Measurements from ENCODE around the gene ASIC1.
A peak's percentile ranks its signal among the peaks of the same experiment; 100 is the strongest.
"Not testable (repeated sequence)": the region's sequence is repeated elsewhere in the genome, so short reads cannot be mapped to it uniquely, and the experiment has no call there.

Gene ASIC1

GRCh38 chr12:50057000-50057841, at the start of gene ASIC1:
Gene ASIC1, plus strand, starts transcription at chr12:50057596. Its CDS starts 1,171 bp downstream, at chr12:50058767.
- no peak for DNase-seq (ENCODE audit: low read depth)

DNA sequence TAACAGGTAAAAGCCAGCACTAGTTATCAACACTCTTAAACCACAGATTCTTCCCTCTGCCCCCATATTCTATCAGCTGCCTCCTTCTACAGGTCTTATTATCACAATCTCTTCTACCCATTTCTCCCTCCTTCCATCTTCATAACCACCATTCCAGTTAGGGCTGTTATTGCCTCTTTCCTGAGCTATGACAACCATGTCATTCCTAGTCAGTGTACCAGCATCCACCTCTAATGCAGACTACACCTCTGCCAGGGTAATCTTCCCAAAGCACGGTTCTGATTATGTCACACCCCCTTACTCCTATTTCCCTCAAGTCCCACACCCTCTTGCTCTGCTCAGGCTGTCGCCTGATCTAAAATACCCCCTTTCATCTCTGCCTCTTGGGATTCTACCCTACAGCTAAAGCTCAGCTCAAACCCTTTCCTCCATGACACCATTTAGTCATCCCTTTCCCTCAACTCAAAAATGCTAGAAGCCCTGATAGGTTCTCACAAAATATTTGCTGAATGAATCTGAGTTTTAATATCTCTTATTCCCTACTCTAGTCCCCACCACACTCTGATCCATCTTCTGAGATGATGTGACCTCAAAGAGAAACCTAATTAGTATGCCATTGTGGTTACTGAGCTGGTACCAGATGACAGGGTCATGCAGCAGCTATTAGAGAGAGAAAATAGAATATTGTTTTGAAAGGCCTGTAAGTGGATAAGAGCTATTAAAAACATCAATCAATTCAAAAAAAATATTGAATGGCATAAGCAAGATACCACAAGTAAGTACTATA, 43.8 kb upstream of the ASIC1 start:
- DNase-seq (ENCODE audit: low read depth) = no peak

DNA sequence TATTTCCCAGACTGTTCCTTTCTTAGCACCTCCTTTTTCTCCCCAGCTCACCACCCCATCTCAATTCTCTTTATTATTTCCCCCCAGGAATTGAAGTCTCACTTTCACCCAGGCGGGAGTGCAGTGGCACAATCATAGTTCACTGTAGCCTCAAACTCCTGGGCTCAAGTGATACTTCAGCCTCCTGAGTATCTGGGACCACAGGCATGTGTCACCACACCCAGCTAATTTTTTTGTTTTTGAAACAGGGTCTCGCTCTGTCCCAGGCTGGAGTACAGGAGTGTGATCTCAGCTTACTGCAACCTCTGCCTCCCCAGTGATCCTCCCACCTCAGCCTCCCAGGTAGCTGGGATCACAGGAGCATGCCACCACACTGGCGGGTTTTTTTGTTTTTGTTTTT, 43.1 kb upstream of the ASIC1 start:
- DNase-seq (ENCODE audit: low read depth) = no peak

- peak; percentile 40 for DNase-seq (ENCODE audit: low read depth)
These were observed 40.6 kb upstream of the ASIC1 start for GRCh38 chr12:50016501-50017475.

DNA sequence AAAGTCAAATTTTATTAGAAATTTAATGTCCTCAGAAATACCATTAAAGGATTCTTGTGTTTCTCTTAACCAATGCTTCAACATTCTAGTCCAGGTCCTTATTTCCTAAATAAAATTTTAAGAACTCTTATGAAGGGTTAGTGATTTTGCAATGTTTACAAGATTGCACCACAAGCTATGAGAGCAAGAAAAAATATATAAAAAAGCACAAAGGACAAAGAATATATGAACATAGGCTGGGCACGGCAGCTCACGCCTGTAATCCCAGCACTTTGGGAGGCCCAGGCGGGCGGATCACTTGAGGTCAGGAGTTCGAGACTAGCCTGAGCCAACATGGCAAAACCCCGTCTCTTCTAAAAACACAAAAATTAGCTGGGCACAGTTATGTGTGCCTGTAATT, 39.8 kb upstream of the ASIC1 start:
- no peak for DNase-seq (ENCODE audit: low read depth)

DNA sequence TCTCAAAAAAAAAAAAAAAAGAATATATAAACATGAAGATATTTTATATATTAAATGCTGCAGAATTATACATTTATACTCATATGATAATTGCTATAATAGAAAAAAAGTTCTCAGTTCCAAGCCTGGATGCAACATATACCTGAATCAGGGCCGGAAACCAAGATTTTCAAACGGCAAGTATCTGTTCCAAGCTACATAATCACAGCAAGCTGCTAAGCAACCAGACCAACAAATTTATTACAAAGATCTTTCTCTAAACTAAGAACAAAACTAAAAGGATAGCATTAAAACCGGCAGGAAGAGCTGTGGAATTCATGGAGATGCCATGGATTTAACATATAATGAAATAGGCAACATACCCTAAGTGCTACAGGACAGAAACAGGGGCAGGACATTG, 39.2 kb upstream of the ASIC1 start:
- DNase-seq (ENCODE audit: low read depth) = no peak

DNA sequence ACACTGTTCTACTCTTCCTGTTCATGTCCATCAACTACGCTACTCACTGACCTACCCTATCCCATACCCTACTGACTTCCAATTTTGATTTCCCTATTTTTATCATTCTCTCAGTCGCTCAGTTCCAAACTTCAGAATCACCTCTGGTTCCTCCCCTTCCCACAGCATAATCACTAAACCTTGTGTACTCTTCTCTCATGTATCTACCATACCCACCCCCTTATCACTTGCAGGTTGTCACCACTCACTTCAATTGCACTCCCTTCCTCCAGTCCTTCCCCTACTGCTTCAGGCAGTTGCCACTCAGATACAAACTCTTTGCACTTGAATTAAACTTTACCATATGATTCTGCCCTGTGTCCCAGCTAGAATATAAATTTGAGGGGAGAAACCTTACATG, 38.4 kb upstream of the ASIC1 start:
- DNase-seq (ENCODE audit: low read depth) = no peak

GRCh38 chr12:50019524-50019923, 37.9 kb upstream of the ASIC1 start:
- no peak for DNase-seq (ENCODE audit: low read depth)

- no peak for DNase-seq (ENCODE audit: low read depth)
These were observed 36.4 kb upstream of the ASIC1 start for GRCh38 chr12:50021031-50021430.

DNA sequence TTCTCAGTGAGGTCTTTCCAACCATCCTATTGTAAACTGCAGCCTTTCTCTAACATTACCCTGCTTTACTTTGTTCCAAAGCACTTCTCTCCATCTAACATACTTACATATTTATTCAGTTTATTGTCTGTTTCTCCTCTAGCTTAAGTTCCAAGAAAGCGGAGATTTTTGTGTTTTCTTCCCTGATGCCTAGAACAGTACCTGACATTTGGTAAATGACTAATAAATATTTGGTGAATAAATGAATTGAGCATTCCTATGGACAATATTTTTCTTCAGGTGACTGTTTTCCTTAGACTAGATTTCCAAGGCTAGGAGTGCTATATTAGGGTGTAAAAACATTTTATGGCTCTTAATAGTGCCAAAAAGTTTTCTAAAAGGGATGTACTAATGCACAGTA, 34.5 kb upstream of the ASIC1 start:
- DNase-seq (ENCODE audit: low read depth) = no peak

- DNase-seq (ENCODE audit: low read depth) = no peak
These were observed 33.2 kb upstream of the ASIC1 start for GRCh38 chr12:50024227-50024626.

- no peak for DNase-seq (ENCODE audit: low read depth)
These were observed 32.6 kb upstream of the ASIC1 start for GRCh38 chr12:50024805-50025186.

GRCh38 chr12:50025187-50026059, 32.0 kb upstream of the ASIC1 start, which contains the start of gene RACGAP1:
Gene RACGAP1, minus strand, starts transcription at chr12:50025494. Its CDS starts 8,779 bp downstream, at chr12:50016715.
- DNase-seq (ENCODE audit: low read depth) = peak; percentile 97

GRCh38 chr12:50026691-50027090, 30.7 kb upstream of the ASIC1 start:
- no peak for DNase-seq (ENCODE audit: low read depth)

GRCh38 chr12:50030449-50030848, 26.9 kb upstream of the ASIC1 start:
- not testable (repeated sequence) for DNase-seq (ENCODE audit: low read depth)

- no peak for DNase-seq (ENCODE audit: low read depth)
These were observed 24.9 kb upstream of the ASIC1 start for GRCh38 chr12:50032515-50032853.

DNA sequence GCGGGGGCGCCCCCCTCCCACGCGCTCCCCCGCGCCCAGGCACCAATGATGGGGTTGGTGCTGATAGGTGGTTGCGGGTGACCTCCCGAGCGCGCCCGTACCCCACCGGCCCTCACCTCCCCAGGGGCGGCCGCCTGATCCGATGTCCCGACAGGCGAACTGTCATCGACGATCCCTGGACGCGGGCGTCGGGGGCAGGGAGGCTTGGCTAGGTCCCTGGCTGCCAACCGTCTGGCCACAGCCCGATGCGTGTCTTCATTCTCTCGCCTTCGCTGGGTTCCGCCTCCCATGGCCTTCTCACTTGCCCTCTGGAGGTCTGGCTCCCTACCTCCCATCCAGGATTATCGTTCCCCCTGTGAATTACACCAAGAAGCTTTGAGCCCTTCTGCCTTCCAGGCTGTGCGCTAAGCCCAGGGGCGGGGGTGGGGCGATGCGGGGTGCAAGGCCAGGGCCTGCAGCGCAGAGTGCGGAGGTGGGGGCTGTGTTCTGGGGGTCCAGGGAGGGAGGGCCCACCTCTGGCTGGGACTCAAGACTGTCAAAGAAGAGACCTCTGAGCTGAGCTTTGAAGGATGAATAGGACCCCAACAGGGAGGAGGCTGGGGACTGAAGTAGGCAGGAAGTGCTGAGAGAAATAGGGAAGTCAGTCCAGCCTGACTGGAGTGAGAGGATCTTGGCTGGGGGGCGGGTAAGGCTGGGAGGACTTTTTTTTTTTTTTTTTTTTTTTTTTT, 24.4 kb upstream of the ASIC1 start:
- no peak for DNase-seq (ENCODE audit: low read depth)

DNA sequence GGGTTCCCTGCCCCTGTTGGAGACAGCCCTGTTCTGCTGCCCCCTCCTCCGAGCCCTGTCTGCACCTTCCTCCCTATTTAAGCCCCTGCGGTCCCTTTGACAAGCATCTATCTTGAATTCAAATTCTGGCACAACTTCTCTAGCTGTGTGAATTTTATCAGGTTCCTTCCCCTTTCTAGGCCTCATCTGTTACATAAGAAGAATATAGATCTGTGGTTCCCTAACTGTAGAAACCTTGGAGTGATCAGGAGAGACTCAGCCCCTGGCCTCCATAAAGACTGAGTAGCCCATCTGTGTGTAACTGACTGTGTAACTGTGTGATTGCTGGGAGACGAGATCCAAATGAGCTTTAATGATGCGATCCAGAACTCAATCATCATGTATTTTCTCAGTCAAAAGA, 19.1 kb upstream of the ASIC1 start:
- no peak for DNase-seq (ENCODE audit: low read depth)

- DNase-seq (ENCODE audit: low read depth) = no peak
These were observed 18.1 kb upstream of the ASIC1 start for GRCh38 chr12:50039151-50039835.

- DNase-seq (ENCODE audit: low read depth) = no peak
These were observed 16.7 kb upstream of the ASIC1 start for GRCh38 chr12:50040657-50041056.
